Measurements from ENCODE around the gene NDUFB3.
A peak's percentile ranks its signal among the peaks of the same experiment; 100 is the strongest.

NDUFB3 gene

DNA sequence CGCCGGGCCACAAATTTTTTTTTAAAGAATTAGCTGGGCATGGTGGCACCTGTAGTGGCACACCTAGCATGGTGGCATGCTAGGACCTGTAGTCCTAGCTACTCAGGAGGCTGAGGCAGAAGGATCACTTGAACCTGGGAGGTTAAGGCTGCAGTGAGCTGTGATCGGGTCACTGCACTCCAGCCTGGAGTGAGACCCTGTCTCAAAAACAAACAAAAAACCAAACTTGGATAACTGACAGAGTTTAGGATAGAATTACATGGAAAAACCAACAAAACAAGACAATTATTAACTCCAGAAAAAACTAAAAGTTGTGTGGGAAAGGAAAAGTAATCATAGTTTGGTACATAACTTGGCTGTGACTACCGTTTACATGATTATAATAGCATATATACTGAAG lies 42.5 kb downstream of the NDUFB3 start:
- Histone ChIP-seq H3K9ac (ENCODE audit: low read depth, low read length) (no peak overlapping the region), H3K9me3 (ENCODE audit: insufficient read depth, low read length, severe bottlenecking) (no peaks in the 10 kb centered on the region), H3K27me3 (ENCODE audit: insufficient read depth, low read length, poor library complexity) (no peaks in the 10 kb centered on the region), H3K4me3 (ENCODE audit: low read depth in 1 of 2, low read length in 2 of 2) (no peak overlapping the region), H3K36me3 (ENCODE audit: insufficient read depth, low read length) (no peaks in the 10 kb centered on the region), H4K20me1 (ENCODE audit: insufficient read depth, low read length) (no peaks in the 10 kb centered on the region), H2AFZ (ENCODE audit: low read depth, low read length) (no peak overlapping the region), H3K27ac (ENCODE audit: low read length) (no peak overlapping the region), H3K79me2 (ENCODE audit: insufficient read depth, low read length) (peaks cover 22% of the 10 kb centered on the region), H3K4me1 (ENCODE audit: insufficient read depth, low read length) (peaks cover 48% of the 10 kb centered on the region), H3K4me2 (ENCODE audit: insufficient read depth, low read length) (peak overlapping the region; percentile 34)
- DNase-seq (no peak), ATAC-seq (ENCODE audit: insufficient read depth, low read depth) (no peak)
- TF ChIP-seq, protein P1, sequence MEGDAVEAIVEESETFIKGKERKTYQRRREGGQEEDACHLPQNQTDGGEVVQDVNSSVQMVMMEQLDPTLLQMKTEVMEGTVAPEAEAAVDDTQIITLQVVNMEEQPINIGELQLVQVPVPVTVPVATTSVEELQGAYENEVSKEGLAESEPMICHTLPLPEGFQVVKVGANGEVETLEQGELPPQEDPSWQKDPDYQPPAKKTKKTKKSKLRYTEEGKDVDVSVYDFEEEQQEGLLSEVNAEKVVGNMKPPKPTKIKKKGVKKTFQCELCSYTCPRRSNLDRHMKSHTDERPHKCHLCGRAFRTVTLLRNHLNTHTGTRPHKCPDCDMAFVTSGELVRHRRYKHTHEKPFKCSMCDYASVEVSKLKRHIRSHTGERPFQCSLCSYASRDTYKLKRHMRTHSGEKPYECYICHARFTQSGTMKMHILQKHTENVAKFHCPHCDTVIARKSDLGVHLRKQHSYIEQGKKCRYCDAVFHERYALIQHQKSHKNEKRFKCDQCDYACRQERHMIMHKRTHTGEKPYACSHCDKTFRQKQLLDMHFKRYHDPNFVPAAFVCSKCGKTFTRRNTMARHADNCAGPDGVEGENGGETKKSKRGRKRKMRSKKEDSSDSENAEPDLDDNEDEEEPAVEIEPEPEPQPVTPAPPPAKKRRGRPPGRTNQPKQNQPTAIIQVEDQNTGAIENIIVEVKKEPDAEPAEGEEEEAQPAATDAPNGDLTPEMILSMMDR (IDR thresholded peaks at IDR 0.05; ENCODE audit: borderline replicate concordance, extremely low read depth, low read length, poor library complexity, severe bottlenecking): no peak
- no peak for TF ChIP-seq EZH2 (IDR thresholded peaks at IDR 0.05; ENCODE audit: borderline replicate concordance, low read depth, low read length, severe bottlenecking)

GRCh38 chr2:201114846-201115245 lies 43.0 kb downstream of the NDUFB3 start:
- DNase-seq: no peak
- peaks cover 53% of the 10 kb centered on the region for H3K4me1 ChIP-seq (ENCODE audit: insufficient read depth, low read length)
- peak overlapping the region; percentile 1; the same call in 1 of the 2 replicates for H2AFZ ChIP-seq (ENCODE audit: low read depth, low read length)
- peaks cover 26% of the 10 kb centered on the region for H3K79me2 ChIP-seq (ENCODE audit: insufficient read depth, low read length)
- no peaks in the 10 kb centered on the region for H3K27me3 ChIP-seq (ENCODE audit: insufficient read depth, low read length, poor library complexity)
- TF ChIP-seq, protein P1 (IDR thresholded peaks at IDR 0.05; ENCODE audit: borderline replicate concordance, extremely low read depth, low read length, poor library complexity, severe bottlenecking): no peak
- TF ChIP-seq EZH2 (IDR thresholded peaks at IDR 0.05; ENCODE audit: borderline replicate concordance, low read depth, low read length, severe bottlenecking): no peak
- H3K9me3 ChIP-seq (ENCODE audit: insufficient read depth, low read length, severe bottlenecking): no peaks in the 10 kb centered on the region
- H4K20me1 ChIP-seq (ENCODE audit: insufficient read depth, low read length): no peaks in the 10 kb centered on the region
- ATAC-seq (ENCODE audit: insufficient read depth, low read depth): no peak
- no peak overlapping the region for H3K9ac ChIP-seq (ENCODE audit: low read depth, low read length)
- no peaks in the 10 kb centered on the region for H3K36me3 ChIP-seq (ENCODE audit: insufficient read depth, low read length)
- peak overlapping the region; percentile 34 for H3K4me2 ChIP-seq (ENCODE audit: insufficient read depth, low read length)
- no peak overlapping the region for H3K4me3 ChIP-seq (ENCODE audit: low read depth in 1 of 2, low read length in 2 of 2)
- peak overlapping the region; percentile 1; the same call in 1 of the 2 replicates for H3K27ac ChIP-seq (ENCODE audit: low read length)

- Histone ChIP-seq H4K20me1 (ENCODE audit: insufficient read depth, low read length) (no peaks in the 10 kb centered on the region), H3K4me3 (ENCODE audit: low read depth in 1 of 2, low read length in 2 of 2) (peak within 1 kb of the TSS; percentile 75 to 76; a peak in 3 of 4 replicates), H3K4me1 (ENCODE audit: insufficient read depth, low read length) (peaks cover 67% of the 10 kb centered on the region), H3K27me3 (ENCODE audit: insufficient read depth, low read length, poor library complexity) (no peaks in the 10 kb centered on the region), H3K9ac (ENCODE audit: low read depth, low read length) (peak within 1 kb of the TSS; percentile 98), H3K9me3 (ENCODE audit: insufficient read depth, low read length, severe bottlenecking) (no peaks in the 10 kb centered on the region), H3K36me3 (ENCODE audit: insufficient read depth, low read length) (no peaks in the 10 kb centered on the region), H2AFZ (ENCODE audit: low read depth, low read length) (peak within 1 kb of the TSS; percentile 100), H3K4me2 (ENCODE audit: insufficient read depth, low read length) (peak within 1 kb of the TSS; percentile 73), H3K79me2 (ENCODE audit: insufficient read depth, low read length) (peaks cover 41% of the 10 kb centered on the region), H3K27ac (ENCODE audit: low read length) (peak within 1 kb of the TSS; percentile 98)
- TF ChIP-seq, protein P1 (IDR thresholded peaks at IDR 0.05; ENCODE audit: borderline replicate concordance, extremely low read depth, low read length, poor library complexity, severe bottlenecking): no peak
- TF ChIP-seq EZH2 (IDR thresholded peaks at IDR 0.05; ENCODE audit: borderline replicate concordance, low read depth, low read length, severe bottlenecking): no peak
- DNase-seq (peak; percentile 83), ATAC-seq (ENCODE audit: insufficient read depth, low read depth) (peak; percentile 55)
Measured at GRCh38 chr2:201116115-201116958, 44.5 kb downstream of the NDUFB3 start, which contains the start of gene CFLAR. Gene CFLAR, plus strand, starts transcription at chr2:201116164. Its CDS starts 13,702 bp downstream, at chr2:201129866.
